ENCODE measurements around the gene SV2A.

The SV2A gene

DNA sequence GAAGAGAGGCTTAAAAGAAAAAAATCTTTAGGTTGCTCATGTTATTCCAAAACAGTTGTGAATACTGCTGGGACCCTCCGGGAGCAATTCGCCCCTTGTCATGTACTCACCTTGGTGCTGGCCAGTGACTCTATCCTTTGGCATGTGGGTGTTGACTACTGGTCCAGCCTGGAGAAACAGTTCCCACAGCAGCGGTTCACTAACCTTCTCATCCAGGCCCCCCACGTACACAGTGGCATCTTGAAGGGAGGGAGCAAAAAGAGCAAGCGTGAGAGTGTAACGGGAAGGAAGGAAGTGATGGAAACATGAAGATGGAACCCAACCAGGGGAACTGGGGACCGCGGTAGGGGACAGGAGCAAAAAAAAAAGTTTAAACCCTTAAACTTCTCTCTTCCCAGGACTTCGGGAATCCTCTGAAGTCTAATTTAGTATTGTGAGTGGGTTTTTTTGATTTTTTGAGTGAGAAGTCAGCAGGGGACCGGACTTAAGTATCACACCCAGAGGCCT, 9.5 kb upstream of the SV2A start:
- WGBS (ENCODE audit: extremely low coverage, insufficient coverage, insufficient read length) = no CpG with 5 or more reads among the region's 10 CpGs

DNA sequence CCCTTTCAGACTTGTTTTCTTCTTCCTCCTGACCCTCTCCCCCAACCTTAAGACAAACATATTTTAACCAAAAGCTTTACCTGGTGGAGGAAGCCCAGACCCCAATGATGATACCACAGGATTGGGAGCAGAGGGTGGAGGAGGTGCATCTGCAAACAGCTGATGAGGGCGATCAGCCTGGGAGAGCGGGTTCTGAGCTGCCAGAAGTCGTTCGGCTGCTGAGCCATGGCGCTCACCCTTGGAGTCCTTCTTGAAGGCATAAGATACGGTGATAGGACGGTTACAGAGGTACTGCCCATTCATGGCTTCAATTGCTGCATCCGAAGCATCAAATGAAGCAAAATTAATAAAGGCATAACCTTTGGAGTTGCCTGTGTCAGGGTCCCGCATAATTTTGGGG, 8.7 kb upstream of the SV2A start:
- Histone ChIP-seq H3K79me1 (ENCODE audit: low read length) (peaks cover 11% of the 10 kb centered on the region), H4K8ac (ENCODE audit: low read depth, low read length) (no peak overlapping the region), H2AK5ac (ENCODE audit: low read length) (no peak overlapping the region), H3K36me3 (ENCODE audit: control insufficient read depth in 1 of 2, insufficient read depth in 2 of 2, low read length in 2 of 2) (peaks cover 30 to 57% of the 10 kb centered on the region in 2 experiments), H3K4me1 (ENCODE audit: control insufficient read depth in 1 of 2, insufficient read depth in 2 of 2, low read length in 2 of 2) (peaks cover 7 to 10% of the 10 kb centered on the region in 2 experiments), H3K14ac (ENCODE audit: low read length) (no peak overlapping the region), H2AFZ (ENCODE audit: insufficient read depth, low read length, poor library complexity) (no peak overlapping the region), H2BK12ac (ENCODE audit: low read length) (no peak overlapping the region), H3K9me3 (ENCODE audit: insufficient read depth, low read depth, low read length) (no peaks in the 10 kb centered on the region), H4K91ac (ENCODE audit: low read depth, low read length) (no peak overlapping the region), H3K79me2 (ENCODE audit: control insufficient read depth, insufficient read depth, low read length, poor library complexity) (peaks cover 8% of the 10 kb centered on the region), H3K23ac (ENCODE audit: low read length) (no peak overlapping the region), H3K4ac (ENCODE audit: low read depth, low read length) (peak overlapping the region; percentile 1), H3K9ac (ENCODE audit: low read length) (no peak overlapping the region), H3K27me3 (ENCODE audit: insufficient read depth, low read length) (no peaks in the 10 kb centered on the region), H3K4me2 (ENCODE audit: low read length) (no peak overlapping the region), H3K4me3 (ENCODE audit: low read depth, low read length) (no peak overlapping the region), H3K18ac (ENCODE audit: low read length) (no peak overlapping the region), H2BK120ac (ENCODE audit: insufficient read depth, low read length, poor library complexity) (no peak overlapping the region), H4K12ac (ENCODE audit: low read depth, low read length) (no peak overlapping the region), H2BK5ac (ENCODE audit: low read depth, low read length, poor library complexity) (no peak overlapping the region), H3K27ac (ENCODE audit: low read depth, low read length) (no peak overlapping the region)
- no peak for DNase-seq
- no CpG with 5 or more reads among the region's 9 CpGs for WGBS (ENCODE audit: extremely low coverage, insufficient coverage, insufficient read length)

More for the DNA sequence above, 9.5 kb upstream of the SV2A start:
- Histone ChIP-seq H3K18ac (ENCODE audit: low read length) (peak overlapping the region; percentile 78), H3K14ac (ENCODE audit: low read length) (peak overlapping the region; percentile 66), H3K4ac (ENCODE audit: low read depth, low read length) (peak overlapping the region; percentile 92), H4K8ac (ENCODE audit: low read depth, low read length) (peak overlapping the region; percentile 94), H2BK120ac (ENCODE audit: insufficient read depth, low read length, poor library complexity) (peak overlapping the region; percentile 19), H3K79me2 (ENCODE audit: control insufficient read depth, insufficient read depth, low read length, poor library complexity) (peaks cover 8% of the 10 kb centered on the region), H3K23ac (ENCODE audit: low read length) (no peak overlapping the region), H3K4me3 (ENCODE audit: low read depth, low read length) (peak overlapping the region; percentile 95), H4K91ac (ENCODE audit: low read depth, low read length) (peak overlapping the region; percentile 89), H3K9ac (ENCODE audit: low read length) (peak overlapping the region; percentile 98), H3K4me2 (ENCODE audit: low read length) (peak overlapping the region; percentile 74), H2BK12ac (ENCODE audit: low read length) (peak overlapping the region; percentile 37), H2BK5ac (ENCODE audit: low read depth, low read length, poor library complexity) (peak overlapping the region; percentile 77), H3K4me1 (ENCODE audit: control insufficient read depth in 1 of 2, insufficient read depth in 2 of 2, low read length in 2 of 2) (peaks cover 7 to 10% of the 10 kb centered on the region in 2 experiments), H4K12ac (ENCODE audit: low read depth, low read length) (peak overlapping the region; percentile 40), H3K79me1 (ENCODE audit: low read length) (peaks cover 11% of the 10 kb centered on the region), H2AK5ac (ENCODE audit: low read length) (peak overlapping the region; percentile 71), H3K36me3 (ENCODE audit: control insufficient read depth in 1 of 2, insufficient read depth in 2 of 2, low read length in 2 of 2) (peaks cover 32 to 63% of the 10 kb centered on the region in 2 experiments), H3K9me3 (ENCODE audit: insufficient read depth, low read depth, low read length) (no peaks in the 10 kb centered on the region), H3K27ac (ENCODE audit: low read depth, low read length) (peak overlapping the region; percentile 71), H2AFZ (ENCODE audit: insufficient read depth, low read length, poor library complexity) (no peak overlapping the region), H3K27me3 (ENCODE audit: insufficient read depth, low read length) (no peaks in the 10 kb centered on the region)
- DNase-seq = peak in 1 of 2 donors; percentile 27

DNA sequence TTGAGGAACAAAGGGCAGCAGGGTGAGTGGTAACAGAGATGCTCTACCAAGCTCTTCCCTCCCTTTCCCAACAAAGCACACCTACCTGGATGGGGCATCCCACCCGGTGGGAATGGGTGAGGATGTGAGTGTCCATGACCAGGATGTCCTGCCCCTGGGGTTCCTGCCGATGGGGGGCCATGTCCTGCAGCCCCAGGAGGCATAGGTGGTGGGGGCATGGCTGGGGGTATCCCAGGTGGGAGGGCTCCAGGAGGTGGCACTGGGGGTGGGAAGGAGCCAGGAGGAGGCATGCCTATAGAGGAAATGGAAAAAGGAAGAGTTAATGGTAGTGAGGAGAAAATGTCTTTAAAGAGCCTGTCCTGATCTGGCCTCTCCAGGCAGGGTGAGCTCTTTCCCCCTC, 8.1 kb upstream of the SV2A start:
- no peak overlapping the region for H3K27ac ChIP-seq (ENCODE audit: low read depth, low read length)
- no CpG with 5 or more reads among the region's 2 CpGs for WGBS (ENCODE audit: extremely low coverage, insufficient coverage, insufficient read length)

DNA sequence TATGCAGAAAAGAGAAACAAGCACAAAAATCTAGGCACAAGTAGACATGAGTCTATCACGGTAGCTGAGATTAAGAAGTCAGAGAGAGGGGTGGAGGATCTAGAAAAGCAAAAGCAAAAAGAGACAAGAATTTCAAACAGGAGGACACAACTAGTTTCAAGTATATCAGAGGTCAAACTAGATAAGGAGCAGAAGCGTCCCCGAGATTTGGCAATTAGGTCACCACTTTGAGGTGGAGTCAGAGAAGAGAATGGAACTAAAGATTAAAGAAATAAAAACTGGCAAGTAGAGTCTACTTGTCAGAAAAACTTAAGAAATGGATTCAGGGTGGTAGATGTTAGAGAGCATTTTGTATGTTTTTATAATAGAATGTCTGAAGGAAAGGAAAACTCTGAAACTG, 7.7 kb upstream of the SV2A start:
- no peak overlapping the region for H3K4ac ChIP-seq (ENCODE audit: low read depth, low read length)
- H3K9me3 ChIP-seq (ENCODE audit: insufficient read depth, low read depth, low read length) = no peaks in the 10 kb centered on the region
- H3K27ac ChIP-seq (ENCODE audit: low read depth, low read length) = no peak overlapping the region
- H3K14ac ChIP-seq (ENCODE audit: low read length) = no peak overlapping the region
- no peak overlapping the region for H3K23ac ChIP-seq (ENCODE audit: low read length)
- WGBS (ENCODE audit: extremely low coverage, insufficient coverage, insufficient read length) = no CpG with 5 or more reads among the region's 3 CpGs
- no peak overlapping the region for H4K12ac ChIP-seq (ENCODE audit: low read depth, low read length)
- H3K27me3 ChIP-seq (ENCODE audit: insufficient read depth, low read length) = no peaks in the 10 kb centered on the region
- DNase-seq = no peak
- H2BK120ac ChIP-seq (ENCODE audit: insufficient read depth, low read length, poor library complexity) = no peak overlapping the region
- H3K4me3 ChIP-seq (ENCODE audit: low read depth, low read length) = no peak overlapping the region
- peaks cover 11% of the 10 kb centered on the region for H3K79me1 ChIP-seq (ENCODE audit: low read length)
- peaks cover 7 to 10% of the 10 kb centered on the region in 2 experiments for H3K4me1 ChIP-seq (ENCODE audit: control insufficient read depth in 1 of 2, insufficient read depth in 2 of 2, low read length in 2 of 2)
- no peak overlapping the region for H3K18ac ChIP-seq (ENCODE audit: low read length)
- H2BK5ac ChIP-seq (ENCODE audit: low read depth, low read length, poor library complexity) = no peak overlapping the region
- H4K8ac ChIP-seq (ENCODE audit: low read depth, low read length) = no peak overlapping the region
- H2BK12ac ChIP-seq (ENCODE audit: low read length) = no peak overlapping the region
- no peak overlapping the region for H2AK5ac ChIP-seq (ENCODE audit: low read length)
- no peak overlapping the region for H3K4me2 ChIP-seq (ENCODE audit: low read length)
- peaks cover 27 to 50% of the 10 kb centered on the region in 2 experiments for H3K36me3 ChIP-seq (ENCODE audit: control insufficient read depth in 1 of 2, insufficient read depth in 2 of 2, low read length in 2 of 2)
- H3K79me2 ChIP-seq (ENCODE audit: control insufficient read depth, insufficient read depth, low read length, poor library complexity) = peaks cover 8% of the 10 kb centered on the region
- H2AFZ ChIP-seq (ENCODE audit: insufficient read depth, low read length, poor library complexity) = no peak overlapping the region
- H4K91ac ChIP-seq (ENCODE audit: low read depth, low read length) = no peak overlapping the region
- no peak overlapping the region for H3K9ac ChIP-seq (ENCODE audit: low read length)

More for the DNA sequence above, 8.1 kb upstream of the SV2A start:
- H4K12ac ChIP-seq (ENCODE audit: low read depth, low read length) = no peak overlapping the region
- H3K79me2 ChIP-seq (ENCODE audit: control insufficient read depth, insufficient read depth, low read length, poor library complexity) = peaks cover 8% of the 10 kb centered on the region
- no peaks in the 10 kb centered on the region for H3K27me3 ChIP-seq (ENCODE audit: insufficient read depth, low read length)
- H2AK5ac ChIP-seq (ENCODE audit: low read length) = no peak overlapping the region
- H2BK12ac ChIP-seq (ENCODE audit: low read length) = no peak overlapping the region
- H3K4me3 ChIP-seq (ENCODE audit: low read depth, low read length) = no peak overlapping the region
- peak overlapping the region; percentile 1 for H3K4ac ChIP-seq (ENCODE audit: low read depth, low read length)
- H4K8ac ChIP-seq (ENCODE audit: low read depth, low read length) = no peak overlapping the region
- H2AFZ ChIP-seq (ENCODE audit: insufficient read depth, low read length, poor library complexity) = no peak overlapping the region
- peaks cover 7 to 10% of the 10 kb centered on the region in 2 experiments for H3K4me1 ChIP-seq (ENCODE audit: control insufficient read depth in 1 of 2, insufficient read depth in 2 of 2, low read length in 2 of 2)
- no peaks in the 10 kb centered on the region for H3K9me3 ChIP-seq (ENCODE audit: insufficient read depth, low read depth, low read length)
- no peak overlapping the region for H3K18ac ChIP-seq (ENCODE audit: low read length)
- no peak for DNase-seq
- H3K14ac ChIP-seq (ENCODE audit: low read length) = no peak overlapping the region
- H3K79me1 ChIP-seq (ENCODE audit: low read length) = peaks cover 11% of the 10 kb centered on the region
- H3K4me2 ChIP-seq (ENCODE audit: low read length) = no peak overlapping the region
- peaks cover 27 to 52% of the 10 kb centered on the region in 2 experiments for H3K36me3 ChIP-seq (ENCODE audit: control insufficient read depth in 1 of 2, insufficient read depth in 2 of 2, low read length in 2 of 2)
- H4K91ac ChIP-seq (ENCODE audit: low read depth, low read length) = no peak overlapping the region
- no peak overlapping the region for H3K23ac ChIP-seq (ENCODE audit: low read length)
- H2BK5ac ChIP-seq (ENCODE audit: low read depth, low read length, poor library complexity) = no peak overlapping the region
- no peak overlapping the region for H3K9ac ChIP-seq (ENCODE audit: low read length)
- no peak overlapping the region for H2BK120ac ChIP-seq (ENCODE audit: insufficient read depth, low read length, poor library complexity)
